ENCODE results near the gene SRSF9. TPM values are rescaled to one million over a fixed set of nuclear protein-coding genes. Genes with fewer than 3 reads are reported as not detected.

SRSF9 gene
- total RNA-seq, 3 donors from 2014 or later (not counting 1 experiment from before 2014, with no cell fraction given): 175 to 191 (median 179) TPM

- peaks cover 25 to 27% of the 10 kb centered on the region in 2 donors for H3K4me1 Mint-ChIP-seq
- peak; percentile 91 to 93 for DNase-seq
- ATAC-seq: peak; percentile 95 to 97 (median 95)
- no peaks in the 10 kb centered on the region for H3K9me3 Mint-ChIP-seq
- TF ChIP-seq, protein P1, sequence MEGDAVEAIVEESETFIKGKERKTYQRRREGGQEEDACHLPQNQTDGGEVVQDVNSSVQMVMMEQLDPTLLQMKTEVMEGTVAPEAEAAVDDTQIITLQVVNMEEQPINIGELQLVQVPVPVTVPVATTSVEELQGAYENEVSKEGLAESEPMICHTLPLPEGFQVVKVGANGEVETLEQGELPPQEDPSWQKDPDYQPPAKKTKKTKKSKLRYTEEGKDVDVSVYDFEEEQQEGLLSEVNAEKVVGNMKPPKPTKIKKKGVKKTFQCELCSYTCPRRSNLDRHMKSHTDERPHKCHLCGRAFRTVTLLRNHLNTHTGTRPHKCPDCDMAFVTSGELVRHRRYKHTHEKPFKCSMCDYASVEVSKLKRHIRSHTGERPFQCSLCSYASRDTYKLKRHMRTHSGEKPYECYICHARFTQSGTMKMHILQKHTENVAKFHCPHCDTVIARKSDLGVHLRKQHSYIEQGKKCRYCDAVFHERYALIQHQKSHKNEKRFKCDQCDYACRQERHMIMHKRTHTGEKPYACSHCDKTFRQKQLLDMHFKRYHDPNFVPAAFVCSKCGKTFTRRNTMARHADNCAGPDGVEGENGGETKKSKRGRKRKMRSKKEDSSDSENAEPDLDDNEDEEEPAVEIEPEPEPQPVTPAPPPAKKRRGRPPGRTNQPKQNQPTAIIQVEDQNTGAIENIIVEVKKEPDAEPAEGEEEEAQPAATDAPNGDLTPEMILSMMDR (IDR thresholded peaks at IDR 0.05): no peak
- H3K36me3 Mint-ChIP-seq: no peaks in the 10 kb centered on the region
- H3K4me3 Mint-ChIP-seq: peak within 1 kb of the TSS; percentile 99
- H3K4me1 ChIP-seq (ENCODE audit: control insufficient read depth, insufficient read depth, low read length): peaks cover 21% of the 10 kb centered on the region
- peak within 1 kb of the TSS; percentile 91 for H3K4me3 ChIP-seq (ENCODE audit: low read length)
- H3K27ac Mint-ChIP-seq: peak within 1 kb of the TSS; percentile 95 to 96
- no peaks in the 10 kb centered on the region for H3K27me3 ChIP-seq (ENCODE audit: control insufficient read depth, insufficient read depth, low read length)
- H3K27me3 Mint-ChIP-seq (ENCODE audit: low read depth in 2 of 2): no peaks in the 10 kb centered on the region
- H3K9me3 ChIP-seq (ENCODE audit: control insufficient read depth, insufficient read depth, low read length): no peaks in the 10 kb centered on the region
- intact Hi-C loops (cut with micrococcal nuclease): loop anchor here (1.0 to 2.0 kb wide), 2 partner anchors 8 to 89 kb away; partner anchors contain the start of genes COX6A1 and RNF10
- H3K36me3 ChIP-seq (ENCODE audit: control insufficient read depth, insufficient read depth, low read length): peaks cover 24% of the 10 kb centered on the region
- H3K27ac ChIP-seq (ENCODE audit: low read length): peak within 1 kb of the TSS; percentile 85
- under 1% methylated on average over 73 of the region's 73 CpGs for WGBS (ENCODE audit: insufficient coverage)
These were observed 23.4 kb downstream of the SRSF9 start, which contains the start of the genes GATC and TRIAP1 for GRCh38 chr12:120445911-120446843. GATC (plus strand) TSS chr12:120446444; CDS start chr12:120446481, 37 bp downstream. TRIAP1 (minus strand) TSS chr12:120446384; CDS start chr12:120446372, 12 bp downstream.

GRCh38 chr12:120444676-120445075 lies 24.9 kb downstream of the SRSF9 start:
- Mint-ChIP-seq H3K36me3 (no peaks in the 10 kb centered on the region), H3K27me3 (ENCODE audit: low read depth in 2 of 2) (no peaks in the 10 kb centered on the region)
- H3K36me3 ChIP-seq (ENCODE audit: control insufficient read depth, insufficient read depth, low read length): peaks cover 26% of the 10 kb centered on the region

DNA sequence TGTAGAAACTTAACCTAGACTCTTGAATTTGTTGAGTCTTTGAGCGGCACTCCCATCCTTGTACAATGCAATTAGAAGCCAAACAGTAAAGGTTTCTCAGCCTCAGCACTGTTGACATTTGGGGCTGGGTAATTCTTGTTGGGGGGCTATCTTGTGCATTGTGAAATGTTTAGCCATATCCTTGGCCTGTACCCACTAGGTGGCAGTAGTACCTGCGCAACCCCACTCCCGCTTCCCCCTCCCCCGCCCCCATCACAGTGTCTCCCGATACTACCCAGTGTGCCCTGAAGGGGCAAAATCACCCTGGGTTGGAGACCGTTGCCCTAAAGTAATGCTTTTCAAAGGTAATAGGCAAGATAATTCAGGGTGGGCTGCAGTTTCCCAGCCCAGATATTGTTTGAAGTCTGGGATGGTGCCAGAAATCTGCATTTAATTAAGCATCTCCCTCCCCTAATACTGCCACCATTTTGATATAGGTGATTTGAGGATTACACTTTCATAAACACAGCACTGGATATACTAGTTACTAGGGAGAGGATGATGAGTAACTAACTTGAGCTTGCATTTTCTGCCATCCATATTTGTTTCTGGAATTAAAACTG lies 29.8 kb downstream of the SRSF9 start:
- Mint-ChIP-seq H3K4me1 (peaks cover 22 to 28% of the 10 kb centered on the region in 2 donors), H3K27ac (peak overlapping the region in 1 of 2 donors; percentile 34)
- H3K27me3 ChIP-seq (ENCODE audit: control insufficient read depth, insufficient read depth, low read length): no peaks in the 10 kb centered on the region

More at GRCh38 chr12:120444676-120445075, 24.9 kb downstream of the SRSF9 start:
- TF ChIP-seq, protein P1 (IDR thresholded peaks at IDR 0.05): no peak
- peaks cover 23% of the 10 kb centered on the region for H3K4me1 ChIP-seq (ENCODE audit: control insufficient read depth, insufficient read depth, low read length)
- Mint-ChIP-seq H3K4me1 (peaks cover 25 to 31% of the 10 kb centered on the region in 2 donors), H3K9me3 (no peaks in the 10 kb centered on the region), H3K4me3 (peak overlapping the region; percentile 99), H3K27ac (peak overlapping the region in 1 of 2 donors; percentile 95)
- DNase-seq (no peak), ATAC-seq (no peak)
- intact Hi-C loops (cut with micrococcal nuclease): no loop called here
- no peak overlapping the region for H3K27ac ChIP-seq (ENCODE audit: low read length)
- no peaks in the 10 kb centered on the region for H3K27me3 ChIP-seq (ENCODE audit: control insufficient read depth, insufficient read depth, low read length)
- WGBS (ENCODE audit: insufficient coverage): 91% methylated on average over 2 of the region's 2 CpGs
- no peaks in the 10 kb centered on the region for H3K9me3 ChIP-seq (ENCODE audit: control insufficient read depth, insufficient read depth, low read length)
- H3K4me3 ChIP-seq (ENCODE audit: low read length): no peak overlapping the region

More for the DNA sequence above, 29.8 kb downstream of the SRSF9 start:
- peaks cover 20% of the 10 kb centered on the region for H3K4me1 ChIP-seq (ENCODE audit: control insufficient read depth, insufficient read depth, low read length)
- peaks cover 26% of the 10 kb centered on the region for H3K36me3 ChIP-seq (ENCODE audit: control insufficient read depth, insufficient read depth, low read length)
- peak; percentile 39 to 93 for DNase-seq
- no peak overlapping the region for H3K4me3 ChIP-seq (ENCODE audit: low read length)
- 17% methylated on average over 6 of the region's 6 CpGs for WGBS (ENCODE audit: insufficient coverage)
- Mint-ChIP-seq H3K9me3 (no peaks in the 10 kb centered on the region), H3K4me3 (peak overlapping the region; percentile 69), H3K36me3 (no peaks in the 10 kb centered on the region), H3K27me3 (ENCODE audit: low read depth in 2 of 2) (no peaks in the 10 kb centered on the region)
- TF ChIP-seq, protein P1 (IDR thresholded peaks at IDR 0.05): peak; percentile 81
- H3K27ac ChIP-seq (ENCODE audit: low read length): no peak overlapping the region
- no peaks in the 10 kb centered on the region for H3K9me3 ChIP-seq (ENCODE audit: control insufficient read depth, insufficient read depth, low read length)
- ATAC-seq: peak; percentile 64 to 80 (median 68)
- intact Hi-C loops (cut with micrococcal nuclease): loop anchor here (1.0 to 10.0 kb wide), 6 partner anchors 27 to 207 kb away; partner anchors contain the start of genes COQ5, DYNLL1 and POP5

All from natural killer cell (primary cell).